ENCODE results near the gene SPOP.
"Not testable (repeated sequence)": the region's sequence is repeated elsewhere in the genome, so short reads cannot be mapped to it uniquely, and the experiment has no call there.

SPOP gene

GRCh38 chr17:49554694-49555494 lies 123.0 kb downstream of the SPOP start:
- FAIRE-seq = no peak
- DNase-seq (ENCODE audit: insufficient read length, low spot score) = no peak

GRCh38 chr17:49553676-49554335 lies 124.1 kb downstream of the SPOP start:
- no peak for FAIRE-seq
- DNase-seq (ENCODE audit: insufficient read length, low spot score) = no peak
- TF ChIP-seq CTCF (IDR thresholded peaks at IDR 0.05; ENCODE audit: insufficient read depth, missing control alignments) = no peak

More at GRCh38 chr17:49554694-49555494, 123.0 kb downstream of the SPOP start:
- no peak for TF ChIP-seq CTCF (IDR thresholded peaks at IDR 0.05; ENCODE audit: insufficient read depth, missing control alignments)

GRCh38 chr17:49552070-49552751 lies 125.7 kb downstream of the SPOP start:
- DNase-seq (ENCODE audit: insufficient read length, low spot score) (no peak), FAIRE-seq (no peak)
- no peak for TF ChIP-seq CTCF (IDR thresholded peaks at IDR 0.05; ENCODE audit: insufficient read depth, missing control alignments)

- TF ChIP-seq CTCF (IDR thresholded peaks at IDR 0.05; ENCODE audit: insufficient read depth, missing control alignments) = no peak
- FAIRE-seq (no peak), DNase-seq (ENCODE audit: insufficient read length, low spot score) (no peak)
Observed at GRCh38 chr17:49551221-49552069, 126.5 kb downstream of the SPOP start.

GRCh38 chr17:49550764-49551163 lies 127.1 kb downstream of the SPOP start:
- DNase-seq (ENCODE audit: insufficient read length, low spot score); FAIRE-seq: not testable (repeated sequence)

- DNase-seq (ENCODE audit: insufficient read length, low spot score) (no peak), FAIRE-seq (no peak)
- no peak for TF ChIP-seq CTCF (IDR thresholded peaks at IDR 0.05; ENCODE audit: insufficient read depth, missing control alignments)
Observed at GRCh38 chr17:49549691-49550678, 127.9 kb downstream of the SPOP start.

Measured in D721Med (cell line).